ENCODE data around the gene ABLIM2.

ABLIM2 gene

GRCh38 chr4:8019396-8020365 is 138.9 kb downstream of the ABLIM2 start:
- DNase-seq = no peak

- no peak for DNase-seq
These were observed 142.1 kb downstream of the ABLIM2 start for GRCh38 chr4:8016527-8016926.

- DNase-seq = no peak
These were observed 143.1 kb downstream of the ABLIM2 start for GRCh38 chr4:8015512-8015911.

GRCh38 chr4:8013976-8014726 is 144.5 kb downstream of the ABLIM2 start:
- DNase-seq = no peak

- no peak for DNase-seq
These were observed 146.1 kb downstream of the ABLIM2 start for GRCh38 chr4:8012517-8012916.

- no peak for DNase-seq
These were observed 148.0 kb downstream of the ABLIM2 start for GRCh38 chr4:8010618-8011017.

- DNase-seq = no peak
These were observed 148.7 kb downstream of the ABLIM2 start for GRCh38 chr4:8009710-8010511.

- DNase-seq = no peak
These were observed 149.5 kb downstream of the ABLIM2 start for GRCh38 chr4:8009097-8009496.

- no peak for DNase-seq
These were observed 150.2 kb downstream of the ABLIM2 start for GRCh38 chr4:8008391-8008790.

- DNase-seq = no peak
These were observed 151.0 kb downstream of the ABLIM2 start for GRCh38 chr4:8007581-8007980.

GRCh38 chr4:8006471-8006870 is 152.1 kb downstream of the ABLIM2 start:
- DNase-seq = no peak

- DNase-seq = no peak
These were observed 152.8 kb downstream of the ABLIM2 start for GRCh38 chr4:8005814-8006215.

GRCh38 chr4:8005033-8005808 is 153.4 kb downstream of the ABLIM2 start:
- no peak for DNase-seq

GRCh38 chr4:8004066-8004465 is 154.5 kb downstream of the ABLIM2 start:
- DNase-seq = no peak

GRCh38 chr4:8002525-8003309 is 155.9 kb downstream of the ABLIM2 start:
- DNase-seq = no peak

- no peak for DNase-seq
These were observed 156.9 kb downstream of the ABLIM2 start for GRCh38 chr4:8001564-8002355.

- no peak for DNase-seq
These were observed 157.7 kb downstream of the ABLIM2 start for GRCh38 chr4:8000721-8001491.

GRCh38 chr4:8000247-8000646 is 158.4 kb downstream of the ABLIM2 start:
- no peak for DNase-seq

GRCh38 chr4:7999695-8000094 is 158.9 kb downstream of the ABLIM2 start:
- no peak for DNase-seq

GRCh38 chr4:7999279-7999678 is 159.3 kb downstream of the ABLIM2 start:
- DNase-seq = no peak
